Measurements from ENCODE around the gene FOXP1.

GRCh38 chr3:71559578-71560162 lies 23.9 kb downstream of the FOXP1 start:
- TF ChIP-seq, protein P1, sequence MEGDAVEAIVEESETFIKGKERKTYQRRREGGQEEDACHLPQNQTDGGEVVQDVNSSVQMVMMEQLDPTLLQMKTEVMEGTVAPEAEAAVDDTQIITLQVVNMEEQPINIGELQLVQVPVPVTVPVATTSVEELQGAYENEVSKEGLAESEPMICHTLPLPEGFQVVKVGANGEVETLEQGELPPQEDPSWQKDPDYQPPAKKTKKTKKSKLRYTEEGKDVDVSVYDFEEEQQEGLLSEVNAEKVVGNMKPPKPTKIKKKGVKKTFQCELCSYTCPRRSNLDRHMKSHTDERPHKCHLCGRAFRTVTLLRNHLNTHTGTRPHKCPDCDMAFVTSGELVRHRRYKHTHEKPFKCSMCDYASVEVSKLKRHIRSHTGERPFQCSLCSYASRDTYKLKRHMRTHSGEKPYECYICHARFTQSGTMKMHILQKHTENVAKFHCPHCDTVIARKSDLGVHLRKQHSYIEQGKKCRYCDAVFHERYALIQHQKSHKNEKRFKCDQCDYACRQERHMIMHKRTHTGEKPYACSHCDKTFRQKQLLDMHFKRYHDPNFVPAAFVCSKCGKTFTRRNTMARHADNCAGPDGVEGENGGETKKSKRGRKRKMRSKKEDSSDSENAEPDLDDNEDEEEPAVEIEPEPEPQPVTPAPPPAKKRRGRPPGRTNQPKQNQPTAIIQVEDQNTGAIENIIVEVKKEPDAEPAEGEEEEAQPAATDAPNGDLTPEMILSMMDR (IDR thresholded peaks at IDR 0.05), result no peak
- TF ChIP-seq POLR2A (IDR thresholded peaks at IDR 0.05) (no peak), EP300 (IDR thresholded peaks at IDR 0.05) (no peak)
